Activated CD4-positive, alpha-beta T cell treated with anti-CD3 and anti-CD28 coated beads for 48 hours (primary cell): ENCODE data around the gene CREBBP.
A peak's percentile ranks its signal among the peaks of the same experiment; 100 is the strongest.
"Not testable (repeated sequence)": the region's sequence is repeated elsewhere in the genome, so short reads cannot be mapped to it uniquely, and the experiment has no call there.

Experiments
- DNase-seq: peaks from one replicate; pipeline ENCODE4 v3.0.0-alpha.2; 2020

The CREBBP gene

GRCh38 chr16:3731126-3731935 is 149.2 kb downstream of the CREBBP start:
- no peak for DNase-seq

- DNase-seq: no peak
These were observed 150.1 kb downstream of the CREBBP start for GRCh38 chr16:3730161-3731125.

DNA sequence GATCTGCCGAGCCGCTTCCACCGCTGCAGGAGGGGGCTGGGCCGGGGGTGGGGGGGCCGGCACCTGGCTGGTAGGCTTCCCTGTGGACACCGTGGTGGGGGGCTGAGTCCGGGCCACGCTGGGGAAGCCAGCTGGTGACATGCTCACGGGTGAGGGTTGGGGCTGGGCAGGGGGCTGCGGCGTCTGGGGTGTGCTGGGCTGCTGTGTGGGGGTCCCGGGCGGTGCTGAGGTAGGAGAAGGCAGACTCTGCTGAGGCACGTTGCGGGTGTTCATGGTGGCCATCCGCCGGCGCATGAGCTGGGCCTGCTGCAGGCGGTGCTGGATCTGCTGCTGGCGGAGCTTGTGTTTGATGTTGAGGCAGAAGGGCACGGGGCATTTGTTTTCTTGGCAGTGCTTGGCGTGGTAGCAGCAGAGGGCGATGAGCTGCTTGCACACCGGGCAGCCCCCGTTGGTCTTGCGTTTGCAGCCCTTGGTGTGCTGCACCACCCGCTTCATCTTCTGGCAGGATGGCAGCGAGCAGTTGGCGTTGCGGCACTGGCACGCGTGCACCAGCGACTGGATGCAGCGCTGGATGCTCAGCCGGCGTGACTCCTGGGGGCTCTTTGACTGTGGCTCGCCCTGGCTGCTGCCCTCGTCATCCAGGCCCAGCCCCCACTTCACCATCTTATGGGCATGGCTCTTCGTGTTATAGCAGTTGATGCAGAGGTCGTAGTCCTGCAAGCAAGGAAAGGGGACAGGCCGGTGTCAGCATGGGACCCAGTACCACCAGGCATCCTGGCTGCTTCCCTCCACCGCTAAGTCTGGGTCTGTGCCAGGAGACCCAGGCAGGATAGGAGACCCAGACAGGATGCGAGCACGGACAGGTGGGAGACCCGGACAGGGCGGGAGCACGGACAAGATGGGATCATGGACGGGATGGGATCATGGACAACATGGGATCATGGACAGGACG is 151.1 kb downstream of the CREBBP start:
- DNase-seq: no peak

DNA sequence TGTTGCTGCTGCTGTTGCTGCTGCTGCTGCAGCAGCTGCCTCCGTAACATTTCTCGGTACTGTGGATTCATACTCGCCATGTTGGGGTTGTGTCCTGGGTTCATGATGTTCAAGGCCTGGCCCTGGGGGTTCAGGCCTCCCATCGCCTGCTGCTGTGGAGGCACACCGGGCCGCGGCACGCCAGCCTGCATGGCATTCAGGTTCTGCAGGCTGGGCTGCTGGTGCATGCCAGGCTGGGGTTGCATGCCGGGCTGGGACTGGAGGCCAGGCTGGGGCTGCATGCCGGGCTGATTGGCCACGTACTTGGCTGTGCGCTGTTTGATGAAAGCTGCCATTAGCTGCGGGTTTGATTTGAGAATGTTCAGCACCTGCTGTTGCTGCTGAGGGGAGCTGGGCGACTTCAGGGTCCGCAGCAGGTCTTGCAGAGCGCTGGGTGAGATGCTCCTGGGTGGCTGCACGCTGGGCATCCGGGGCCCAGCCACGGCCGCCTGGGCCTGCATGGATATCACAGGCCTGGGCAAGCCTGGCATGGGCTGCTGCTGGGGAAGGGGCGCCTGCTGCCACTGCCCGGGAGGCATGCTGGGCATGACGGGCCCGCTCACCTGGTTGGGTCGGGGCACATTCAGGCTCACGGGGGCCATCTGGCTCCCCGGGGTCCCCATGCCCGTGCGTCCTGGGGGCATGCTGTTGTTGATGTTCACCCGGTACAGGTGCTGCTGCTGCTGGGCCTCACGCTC is 151.9 kb downstream of the CREBBP start:
- no peak for DNase-seq

DNA sequence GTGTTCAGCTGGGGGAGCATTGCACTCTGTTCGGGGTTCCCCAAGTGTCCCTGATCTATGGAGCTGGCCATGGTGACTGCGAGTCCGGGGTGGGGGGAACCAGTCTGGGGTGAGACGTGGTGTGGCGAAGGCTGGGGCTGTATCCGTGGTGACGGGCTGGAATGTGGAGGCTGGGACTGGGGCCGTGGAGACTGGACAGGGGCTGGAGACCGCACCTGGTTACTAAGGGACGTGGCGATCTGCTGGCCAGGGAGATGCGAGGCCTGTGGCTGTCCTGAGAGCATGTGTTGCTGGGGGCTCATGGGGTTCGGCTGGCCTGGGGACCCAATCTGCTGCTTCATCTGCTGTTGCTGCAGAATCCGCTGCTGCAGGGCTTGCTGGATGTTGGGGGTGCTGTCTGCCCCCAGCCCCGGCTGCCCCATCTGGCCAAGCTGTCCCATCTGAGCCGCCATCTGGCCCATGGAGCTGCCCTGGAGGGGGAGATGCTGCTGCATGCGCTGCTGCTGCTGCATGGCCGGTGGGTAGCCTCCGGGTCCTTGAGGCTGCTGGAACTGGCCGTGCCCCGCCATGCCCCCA is 152.6 kb downstream of the CREBBP start:
- no peak for DNase-seq

- no peak for DNase-seq
These were observed 154.4 kb downstream of the CREBBP start for GRCh38 chr16:3726021-3726687.

GRCh38 chr16:3725276-3725675 is 155.2 kb downstream of the CREBBP start:
- no peak for DNase-seq

- DNase-seq: no peak
These were observed 158.0 kb downstream of the CREBBP start for GRCh38 chr16:3722508-3722907.

GRCh38 chr16:3720418-3720817 is 160.1 kb downstream of the CREBBP start:
- DNase-seq: no peak

DNA sequence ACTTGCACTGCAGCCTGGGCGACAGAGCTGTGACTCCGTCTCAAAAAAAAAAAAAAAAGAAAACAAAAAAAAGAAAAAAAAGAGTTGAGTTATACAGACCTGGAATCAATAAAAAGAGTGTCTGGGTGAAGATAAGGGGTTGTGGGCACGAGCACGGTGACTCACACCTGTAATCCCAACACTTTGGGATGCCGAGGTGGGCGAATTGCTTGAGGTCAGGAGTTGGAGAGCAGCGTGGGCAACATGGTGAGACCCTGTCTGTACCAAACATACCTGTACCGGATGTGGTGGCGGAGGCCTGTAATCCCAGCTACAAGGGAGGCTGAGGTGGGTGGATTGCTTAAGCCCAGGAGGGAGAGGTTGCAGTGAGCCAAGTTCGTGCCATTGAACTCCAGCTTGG is 161.9 kb downstream of the CREBBP start:
- DNase-seq: no peak

DNA sequence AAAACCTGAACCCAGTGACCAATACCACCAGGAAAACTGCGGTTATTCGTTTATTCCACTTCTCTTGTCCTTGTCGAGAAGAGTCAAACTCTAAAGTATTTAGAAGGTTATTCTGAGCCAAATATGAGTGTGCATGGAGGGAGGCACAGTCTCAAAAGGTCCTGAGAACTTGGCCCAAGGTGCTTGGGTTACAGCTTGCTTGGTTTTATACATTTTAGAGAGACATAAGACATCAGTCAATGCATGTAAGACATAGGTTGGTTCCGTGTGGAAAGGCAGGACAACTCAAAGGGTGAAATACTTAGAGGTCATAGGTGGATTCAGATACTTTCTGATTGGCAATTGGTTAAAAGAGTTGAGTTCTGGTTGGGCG is 162.5 kb downstream of the CREBBP start:
- DNase-seq: no peak

DNA sequence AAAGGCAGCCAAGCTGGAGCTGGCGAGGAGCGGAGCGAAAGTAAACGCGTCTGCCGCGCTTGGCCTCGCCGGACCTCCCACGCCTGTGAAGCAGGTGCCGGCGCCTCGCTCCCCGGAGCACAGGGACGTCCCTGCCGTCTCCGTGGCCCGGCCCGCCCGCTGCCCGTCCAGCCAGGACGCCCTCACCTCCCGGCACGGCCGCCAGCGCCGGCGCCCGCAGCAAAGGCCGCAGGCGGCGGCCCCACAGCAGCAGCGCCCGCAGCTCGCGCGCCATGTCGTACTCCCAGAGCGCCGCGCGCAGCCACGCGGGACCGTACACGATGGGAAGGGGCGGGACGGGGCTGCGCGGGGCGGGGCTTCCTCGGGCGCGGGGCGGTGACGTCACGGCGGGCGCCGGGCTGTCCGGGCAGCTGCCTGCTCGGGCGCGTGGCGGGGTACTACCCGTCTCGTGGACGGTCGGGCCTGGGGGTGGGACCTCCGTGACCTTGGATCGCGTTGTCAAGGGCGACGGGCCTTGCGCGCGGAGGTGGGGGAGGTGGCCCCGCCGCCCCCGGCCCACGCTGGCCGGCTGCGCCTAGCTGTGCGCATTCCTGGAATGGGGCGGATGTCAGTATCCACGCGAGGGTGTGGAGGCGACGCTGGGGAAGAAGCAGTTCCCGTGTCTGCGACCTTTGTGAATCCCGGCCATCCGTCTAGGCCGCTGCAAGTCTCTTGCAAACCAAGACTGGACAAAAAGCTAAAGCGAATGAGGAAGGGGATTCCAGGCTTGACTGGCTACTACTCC is 163.1 kb downstream of the CREBBP start, which contains the start of gene TRAP1:
TSS of gene TRAP1 (minus strand) at position 290 of the 784 bp plus-strand sequence. CDS start at position 274, 16 bp downstream.
- DNase-seq: peak; percentile 93

DNA sequence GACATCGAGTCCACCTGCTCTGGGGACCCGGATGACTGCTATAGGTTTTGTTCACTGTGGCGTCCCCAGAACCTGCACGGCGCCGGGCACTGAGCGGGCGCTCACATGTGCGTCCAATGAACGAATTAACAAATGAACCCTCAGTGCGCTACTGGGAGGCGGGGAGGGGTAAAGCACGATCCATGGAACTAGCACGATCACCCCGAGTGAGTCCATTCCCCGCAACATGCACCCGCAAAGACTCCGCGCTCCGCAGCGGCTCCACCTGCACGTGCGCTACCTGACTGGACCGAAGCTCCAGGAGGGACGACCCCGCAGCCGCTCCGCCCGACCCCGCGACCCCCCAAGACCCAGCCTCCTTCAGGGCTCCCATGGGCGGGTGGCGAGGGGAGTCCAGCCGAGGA is 163.7 kb downstream of the CREBBP start:
- DNase-seq: peak; percentile 60

DNA sequence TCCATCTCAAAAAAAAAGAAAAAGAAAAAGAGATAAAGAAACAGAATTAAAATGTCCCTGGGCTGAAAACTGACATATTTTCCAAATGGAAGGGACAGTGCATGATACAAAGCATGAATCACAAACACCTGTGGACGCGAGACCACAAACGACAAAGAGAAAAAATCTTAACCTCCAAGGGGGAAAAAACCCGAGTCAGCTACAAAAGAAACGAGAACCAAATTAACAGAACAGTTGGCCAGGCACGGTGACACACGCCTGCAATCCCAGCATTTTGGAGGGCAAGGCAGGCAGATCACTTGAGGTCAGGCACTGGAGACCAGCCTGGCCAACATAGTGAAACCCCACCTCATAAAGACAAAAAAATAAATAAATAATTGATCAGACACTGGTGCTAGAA is 165.1 kb downstream of the CREBBP start:
- DNase-seq: no peak

- DNase-seq: not testable (repeated sequence)
These were observed 166.1 kb downstream of the CREBBP start for GRCh38 chr16:3714378-3714777.

- DNase-seq: no peak
These were observed 166.8 kb downstream of the CREBBP start for GRCh38 chr16:3713587-3714242.

GRCh38 chr16:3712861-3713372 is 167.6 kb downstream of the CREBBP start:
- DNase-seq: no peak

- no peak for DNase-seq
These were observed 174.1 kb downstream of the CREBBP start for GRCh38 chr16:3706253-3707012.
